LNCAP (cell line): ENCODE measurements around the gene PCK2.

Experiments used
- CTCF ChIP-seq: fragments of 450-650 bp; IDR thresholded peaks from 2 replicates; pipeline ENCODE4 v1.5.1; 2017; ENCODE audit warnings: mild to moderate bottlenecking

Gene PCK2

GRCh38 chr14:24098229-24098926, 4.3 kb downstream of the PCK2 start:
- TF ChIP-seq CTCF: no peak

- TF ChIP-seq CTCF: no peak
Observed at GRCh38 chr14:24098927-24099813, 5.1 kb downstream of the PCK2 start.

GRCh38 chr14:24100197-24100981, 6.3 kb downstream of the PCK2 start:
- TF ChIP-seq CTCF: no peak

GRCh38 chr14:24100982-24101494, 6.9 kb downstream of the PCK2 start:
- no peak for TF ChIP-seq CTCF

GRCh38 chr14:24102357-24103048, 8.4 kb downstream of the PCK2 start:
- no peak for TF ChIP-seq CTCF

GRCh38 chr14:24103451-24103850, 9.3 kb downstream of the PCK2 start:
- TF ChIP-seq CTCF: no peak
